ENCODE results near the gene NAA11.

The NAA11 gene

GRCh38 chr4:79315891-79316290, 10.0 kb downstream of the NAA11 start:
- no peak for DNase-seq (ENCODE audit: low read depth)
- no peak for TF ChIP-seq CTCF (IDR thresholded peaks at IDR 0.05; ENCODE audit: low read depth, low read length, missing control alignments)
- H3K4me3 ChIP-seq (ENCODE audit: low read depth, low read length) = no peak overlapping the region

GRCh38 chr4:79311279-79311678, 14.6 kb downstream of the NAA11 start:
- no peak for DNase-seq (ENCODE audit: low read depth)
- TF ChIP-seq CTCF (IDR thresholded peaks at IDR 0.05; ENCODE audit: low read depth, low read length, missing control alignments) = no peak
- H3K4me3 ChIP-seq (ENCODE audit: low read depth, low read length) = no peak overlapping the region

- H3K4me3 ChIP-seq (ENCODE audit: low read depth, low read length) = no peak overlapping the region
- TF ChIP-seq CTCF (IDR thresholded peaks at IDR 0.05; ENCODE audit: low read depth, low read length, missing control alignments) = no peak
- DNase-seq (ENCODE audit: low read depth) = no peak
These were observed 16.9 kb downstream of the NAA11 start for GRCh38 chr4:79308971-79309370.

GRCh38 chr4:79308137-79308536, 17.7 kb downstream of the NAA11 start:
- no peak for TF ChIP-seq CTCF (IDR thresholded peaks at IDR 0.05; ENCODE audit: low read depth, low read length, missing control alignments)
- no peak for DNase-seq (ENCODE audit: low read depth)
- H3K4me3 ChIP-seq (ENCODE audit: low read depth, low read length) = no peak overlapping the region

- TF ChIP-seq CTCF (IDR thresholded peaks at IDR 0.05; ENCODE audit: low read depth, low read length, missing control alignments) = no peak
- no peak for DNase-seq (ENCODE audit: low read depth)
These were observed 19.1 kb downstream of the NAA11 start for GRCh38 chr4:79306795-79307194.

GRCh38 chr4:79300280-79300679, 25.6 kb downstream of the NAA11 start:
- no peak for DNase-seq (ENCODE audit: low read depth)
- H3K4me3 ChIP-seq (ENCODE audit: low read depth, low read length) = no peak overlapping the region
- no peak for TF ChIP-seq CTCF (IDR thresholded peaks at IDR 0.05; ENCODE audit: low read depth, low read length, missing control alignments)

More at GRCh38 chr4:79306795-79307194, 19.1 kb downstream of the NAA11 start:
- H3K4me3 ChIP-seq (ENCODE audit: low read depth, low read length) = no peak overlapping the region

- no peak for TF ChIP-seq CTCF (IDR thresholded peaks at IDR 0.05; ENCODE audit: low read depth, low read length, missing control alignments)
- H3K4me3 ChIP-seq (ENCODE audit: low read depth, low read length) = no peak overlapping the region
- no peak for DNase-seq (ENCODE audit: low read depth)
These were observed 27.4 kb downstream of the NAA11 start for GRCh38 chr4:79298484-79298883.
